ENCODE measurements around the gene EXOC6. TPM values are rescaled to one million over a fixed set of nuclear protein-coding genes. Genes with fewer than 3 reads are reported as not detected.

The EXOC6 gene
- total RNA-seq, 4 donors from 2014 or later, result 14.4 to 22.4 (median 16.8) TPM

- WGBS, 2 donors (ENCODE audit: low coverage in 1 of 2), result 58 to 67% methylated on average over 3 of the region's 3 CpGs
- Histone ChIP-seq H3K9me3 (no peaks in the 10 kb centered on the region), H3K4me1 (no peaks in the 10 kb centered on the region), H3K36me3 (no peaks in the 10 kb centered on the region), H3K4me3 (no peak overlapping the region), H3K27ac (no peak overlapping the region), H3K27me3 (no peaks in the 10 kb centered on the region)
- no peak for ATAC-seq
- TF ChIP-seq CTCF (IDR thresholded peaks at IDR 0.05), result no peak
- TF ChIP-seq POLR2A (IDR thresholded peaks at IDR 0.05), result no peak
- TF ChIP-seq POLR2AphosphoS5 (IDR thresholded peaks at IDR 0.05), result no peak
- no peak for TF ChIP-seq EP300 (IDR thresholded peaks at IDR 0.05)
These were observed 239.5 kb downstream of the EXOC6 start for GRCh38 chr10:93087846-93088245.

GRCh38 chr10:93088466-93088865, 240.1 kb downstream of the EXOC6 start:
- no peaks in the 10 kb centered on the region for H3K36me3 ChIP-seq
- no peak overlapping the region for H3K4me3 ChIP-seq
- H3K27ac ChIP-seq, result no peak overlapping the region
- no peaks in the 10 kb centered on the region for H3K9me3 ChIP-seq
- no peak for TF ChIP-seq POLR2AphosphoS5 (IDR thresholded peaks at IDR 0.05)
- TF ChIP-seq EP300 (IDR thresholded peaks at IDR 0.05), result no peak
- TF ChIP-seq CTCF (IDR thresholded peaks at IDR 0.05), result no peak
- TF ChIP-seq POLR2A (IDR thresholded peaks at IDR 0.05), result no peak
- H3K27me3 ChIP-seq, result no peaks in the 10 kb centered on the region
- ATAC-seq, result no peak
- no peaks in the 10 kb centered on the region for H3K4me1 ChIP-seq
- WGBS, 2 donors (ENCODE audit: low coverage in 1 of 2), result 60 to 86% methylated on average over 4 of the region's 4 CpGs

GRCh38 chr10:93090619-93091018, 242.3 kb downstream of the EXOC6 start:
- Histone ChIP-seq H3K27ac (no peak overlapping the region), H3K4me3 (no peak overlapping the region), H3K9me3 (no peaks in the 10 kb centered on the region), H3K4me1 (no peaks in the 10 kb centered on the region), H3K36me3 (no peaks in the 10 kb centered on the region), H3K27me3 (no peaks in the 10 kb centered on the region)
- TF ChIP-seq POLR2AphosphoS5 (IDR thresholded peaks at IDR 0.05) (no peak), EP300 (IDR thresholded peaks at IDR 0.05) (no peak)
- WGBS, 2 donors (ENCODE audit: low coverage in 1 of 2), result 60% methylated on average over 1 of the region's 2 CpGs; no CpG with 5 or more reads in 1 of the 2 donors
- no peak for ATAC-seq

- H3K4me1 ChIP-seq, result no peaks in the 10 kb centered on the region
- TF ChIP-seq POLR2AphosphoS5 (IDR thresholded peaks at IDR 0.05), result no peak
- TF ChIP-seq POLR2A (IDR thresholded peaks at IDR 0.05), result no peak
- TF ChIP-seq CTCF (IDR thresholded peaks at IDR 0.05), result no peak
- TF ChIP-seq EP300 (IDR thresholded peaks at IDR 0.05), result no peak
- no peak for ATAC-seq
- no peaks in the 10 kb centered on the region for H3K36me3 ChIP-seq
- no peaks in the 10 kb centered on the region for H3K27me3 ChIP-seq
- H3K9me3 ChIP-seq, result no peaks in the 10 kb centered on the region
- 100% methylated on average over 3 of the region's 3 CpGs for WGBS, 2 donors (ENCODE audit: low coverage in 1 of 2)
- no peak overlapping the region for H3K27ac ChIP-seq
- H3K4me3 ChIP-seq, result no peak overlapping the region
These were observed 243.6 kb downstream of the EXOC6 start for GRCh38 chr10:93091960-93092359.

- Histone ChIP-seq H3K9me3 (no peaks in the 10 kb centered on the region), H3K4me3 (no peak overlapping the region), H3K36me3 (no peaks in the 10 kb centered on the region), H3K27ac (no peak overlapping the region), H3K27me3 (no peaks in the 10 kb centered on the region), H3K4me1 (no peaks in the 10 kb centered on the region)
- WGBS, 2 donors (ENCODE audit: low coverage in 1 of 2), result 63% methylated on average over 1 of the region's 1 CpG; no CpG with 5 or more reads in 1 of the 2 donors
- ATAC-seq, result no peak
- TF ChIP-seq CTCF (IDR thresholded peaks at IDR 0.05) (no peak), EP300 (IDR thresholded peaks at IDR 0.05) (no peak), POLR2AphosphoS5 (IDR thresholded peaks at IDR 0.05) (no peak), POLR2A (IDR thresholded peaks at IDR 0.05) (no peak)
These were observed 246.9 kb downstream of the EXOC6 start for GRCh38 chr10:93095225-93095624.
